OCI-LY1 (cell line): ENCODE results near the gene NUTM1.

Experiments
- CTCF ChIP-seq: fragments of 200-600 bp; sonication (generic), shearing (Covaris generic); IDR thresholded peaks from 2 replicates; pipeline ENCODE4 v1.5.1; 2017; ENCODE audit warnings: mild to moderate bottlenecking, antibody characterized with exemption, low read length, moderate library complexity, mixed read lengths
- EZH2 ChIP-seq: fragments of 200-600 bp; sonication (generic), shearing (Covaris generic); IDR thresholded peaks from 2 replicates; pipeline ENCODE4 v1.8.0; 2017; ENCODE audit warnings: borderline replicate concordance, mixed run types, mild to moderate bottlenecking, antibody characterized with exemption, low read length, moderate library complexity, mixed read lengths

DNA sequence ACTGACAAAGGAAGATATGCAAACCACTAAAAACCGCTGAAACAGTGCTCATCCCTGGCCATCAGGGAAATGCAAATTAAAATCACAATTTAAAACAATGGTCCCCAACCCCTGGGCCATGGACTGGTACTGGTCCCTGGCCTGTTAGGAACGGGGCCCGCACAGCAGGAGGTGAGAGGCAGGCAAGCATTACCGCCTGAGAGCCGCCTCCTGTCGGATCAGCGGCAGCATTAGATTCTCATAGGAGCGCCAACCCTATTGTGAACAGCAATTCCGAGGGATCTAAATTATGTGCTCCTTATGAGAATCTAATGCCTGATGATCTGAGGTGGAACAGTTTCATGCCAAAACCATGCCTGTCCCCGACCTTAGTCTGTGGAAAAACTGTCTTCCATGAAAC, 19.9 kb upstream of the NUTM1 start:
- TF ChIP-seq CTCF (no peak), EZH2 (no peak)
